ENCODE measurements around the gene AP1M2. TPM values are rescaled to one million over a fixed set of nuclear protein-coding genes. Genes with fewer than 3 reads are reported as not detected.

AP1M2 gene
- polyA plus RNA-seq, result 1 to 10 TPM in 1 of 3 donors, not detected in 2; 1.8 TPM

DNA sequence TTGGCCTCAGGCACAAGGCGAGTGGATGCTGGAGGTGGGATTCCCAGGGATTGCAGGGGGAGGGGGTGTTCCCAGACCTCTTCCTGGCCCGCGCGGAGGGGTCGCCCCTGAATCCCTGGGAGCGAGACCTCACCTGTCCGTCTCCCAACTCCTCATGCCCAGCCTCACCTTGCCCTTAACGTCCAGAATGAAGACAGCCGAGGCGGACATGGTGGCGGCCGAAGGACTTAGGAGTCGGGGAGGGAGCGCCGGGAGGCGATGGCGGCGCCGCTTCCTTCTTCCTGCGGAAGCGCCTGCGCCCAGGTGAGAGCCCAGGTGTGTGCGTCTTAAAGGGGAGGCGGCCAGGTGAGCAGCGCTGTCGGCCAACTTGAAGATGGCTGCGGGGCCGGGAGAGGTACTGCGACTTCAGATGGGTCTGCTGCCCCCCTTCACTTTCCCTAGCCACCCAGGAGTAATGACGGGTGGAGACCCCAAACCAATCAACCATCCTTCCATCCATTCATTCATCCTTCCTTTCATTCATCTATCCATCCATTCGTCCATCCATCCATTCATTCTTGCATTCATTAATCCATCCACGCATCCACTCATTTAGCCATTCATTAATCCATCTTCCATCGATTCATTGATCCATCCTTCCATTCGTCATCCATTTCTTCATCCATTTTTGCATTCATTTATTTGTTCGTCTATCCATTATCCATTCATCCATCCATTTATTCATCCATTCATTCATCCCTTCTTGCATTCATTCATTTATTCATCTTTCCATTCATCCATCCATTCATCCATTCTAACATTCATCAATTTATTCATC lies at the start of gene AP1M2:
Gene AP1M2 (minus strand): TSS at position 291 of the 817 bp plus-strand sequence. CDS start 81 bp downstream, at position 210.
- H3K4me3 Mint-ChIP-seq, result peak within 1 kb of the TSS in 1 of 5 donors; percentile 1
- H3K4me1 Mint-ChIP-seq, result peaks cover 17 to 32% of the 10 kb centered on the region in 2 donors
- H3K27me3 Mint-ChIP-seq (ENCODE audit: low read depth in 3 of 3), result peaks cover 0 to 5% (median 3%) of the 10 kb centered on the region in 3 donors
- no peak for DNase-seq
- H3K9me3 Mint-ChIP-seq, result no peaks in the 10 kb centered on the region
- peak within 1 kb of the TSS in 1 of 6 donors; percentile 22 for H3K27ac Mint-ChIP-seq
- peaks cover 0 to 6% (median 0%) of the 10 kb centered on the region in 3 donors for H3K36me3 Mint-ChIP-seq

DNA sequence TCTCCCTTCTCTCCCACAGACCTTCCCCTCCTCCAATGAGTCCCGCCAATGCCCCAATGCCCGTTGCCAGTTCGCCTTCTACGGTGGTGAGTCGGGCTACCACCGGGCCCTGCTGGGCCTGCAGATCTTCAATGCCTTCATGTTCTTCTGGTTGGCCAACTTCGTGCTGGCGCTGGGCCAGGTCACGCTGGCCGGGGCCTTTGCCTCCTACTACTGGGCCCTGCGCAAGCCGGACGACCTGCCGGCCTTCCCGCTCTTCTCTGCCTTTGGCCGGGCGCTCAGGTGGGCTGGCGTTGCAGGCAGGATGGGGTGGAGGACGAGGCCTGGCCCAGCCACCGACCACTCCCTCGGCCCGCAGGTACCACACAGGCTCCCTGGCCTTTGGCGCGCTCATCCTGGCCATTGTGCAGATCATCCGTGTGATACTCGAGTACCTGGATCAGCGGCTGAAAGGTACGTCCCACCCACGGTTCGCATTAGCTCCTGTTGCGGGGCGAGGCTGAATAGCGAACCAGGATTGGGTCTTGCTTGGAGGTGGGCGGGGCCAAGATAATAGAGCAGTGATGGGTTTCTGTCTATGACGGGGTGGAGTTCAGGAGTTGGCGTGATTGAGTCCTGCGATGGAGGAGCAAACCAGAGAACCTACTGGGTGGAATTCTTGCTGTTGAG lies 49.3 kb upstream of the AP1M2 start:
- DNase-seq, result no peak
- Mint-ChIP-seq H3K4me1 (peaks cover 10 to 15% of the 10 kb centered on the region in 2 donors), H3K27me3 (ENCODE audit: low read depth in 3 of 3) (peaks cover 1 to 6% (median 2%) of the 10 kb centered on the region in 3 donors), H3K27ac (peak overlapping the region in 4 of 6 donors; percentile 51 to 81 (median 68)), H3K9me3 (no peaks in the 10 kb centered on the region), H3K36me3 (peaks cover 25 to 55% (median 27%) of the 10 kb centered on the region in 3 donors), H3K4me3 (no peak overlapping the region)

GRCh38 chr19:10634963-10635362 lies 47.9 kb upstream of the AP1M2 start:
- Mint-ChIP-seq H3K27ac (peak overlapping the region in 3 of 6 donors; percentile 5 to 30 (median 7)), H3K9me3 (no peaks in the 10 kb centered on the region), H3K36me3 (peaks cover 27 to 51% (median 29%) of the 10 kb centered on the region in 3 donors), H3K4me3 (no peak overlapping the region), H3K27me3 (ENCODE audit: low read depth in 3 of 3) (peaks cover 1 to 6% (median 2%) of the 10 kb centered on the region in 3 donors), H3K4me1 (peaks cover 10 to 15% of the 10 kb centered on the region in 2 donors)
- DNase-seq, result no peak

DNA sequence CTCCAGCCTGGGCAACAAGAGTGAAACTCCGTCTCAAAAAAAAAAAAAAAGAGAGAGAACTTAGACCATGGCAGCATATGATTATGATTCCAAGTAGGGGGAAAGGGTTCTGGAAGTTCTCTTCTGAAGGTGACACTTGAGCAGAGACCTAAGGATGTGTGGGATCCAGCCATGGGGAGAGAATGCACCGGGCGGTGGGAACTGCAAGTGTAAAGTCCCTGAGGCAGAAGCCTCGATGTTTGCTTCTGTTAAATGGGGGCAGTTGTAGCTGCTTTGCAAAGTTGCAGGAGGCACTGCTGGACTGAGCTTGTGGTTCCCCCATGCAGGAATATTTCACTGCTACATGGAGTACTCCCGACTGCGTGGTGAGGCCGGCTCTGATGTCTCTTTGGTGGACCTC lies 47.3 kb upstream of the AP1M2 start:
- no peak overlapping the region for H3K27ac Mint-ChIP-seq
- peaks cover 27 to 51% (median 29%) of the 10 kb centered on the region in 3 donors for H3K36me3 Mint-ChIP-seq
- H3K4me1 Mint-ChIP-seq, result peaks cover 10 to 15% of the 10 kb centered on the region in 2 donors
- H3K4me3 Mint-ChIP-seq, result no peak overlapping the region
- H3K9me3 Mint-ChIP-seq, result no peaks in the 10 kb centered on the region
- DNase-seq, result no peak
- H3K27me3 Mint-ChIP-seq (ENCODE audit: low read depth in 3 of 3), result peaks cover 1 to 6% (median 2%) of the 10 kb centered on the region in 3 donors

DNA sequence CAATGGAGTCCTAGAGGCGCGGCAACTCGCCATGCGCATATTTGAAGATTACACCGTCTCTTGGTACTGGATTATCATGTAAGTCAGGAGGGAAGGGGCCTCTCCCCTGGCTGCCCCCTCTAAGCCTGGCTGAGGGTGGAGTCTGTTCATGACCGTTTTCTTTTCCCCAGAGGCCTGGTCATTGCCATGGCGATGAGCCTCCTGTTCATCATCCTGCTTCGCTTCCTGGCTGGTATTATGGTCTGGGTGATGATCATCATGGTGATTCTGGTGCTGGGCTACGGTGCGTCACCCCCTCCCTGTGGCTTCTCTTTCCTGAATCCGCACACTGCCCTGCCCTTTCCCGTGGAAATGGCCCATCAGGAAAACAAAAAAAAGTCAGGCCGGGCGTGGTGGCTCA lies 44.8 kb upstream of the AP1M2 start:
- H3K36me3 Mint-ChIP-seq, result peaks cover 19 to 44% (median 20%) of the 10 kb centered on the region in 3 donors
- H3K27ac Mint-ChIP-seq, result peak overlapping the region in 1 of 6 donors; percentile 18

GRCh38 chr19:10625762-10626138 lies 38.6 kb upstream of the AP1M2 start:
- Mint-ChIP-seq H3K9me3 (no peaks in the 10 kb centered on the region), H3K4me3 (peak overlapping the region in 3 of 5 donors; percentile 9 to 49 (median 21)), H3K27ac (peak overlapping the region in 5 of 6 donors; percentile 49 to 83 (median 73)), H3K27me3 (ENCODE audit: low read depth in 3 of 3) (peaks cover 0 to 2% (median 1%) of the 10 kb centered on the region in 3 donors), H3K4me1 (peaks cover 39 to 42% of the 10 kb centered on the region in 2 donors), H3K36me3 (peaks cover 0 to 6% (median 6%) of the 10 kb centered on the region in 3 donors)
- no peak for DNase-seq

More for the DNA sequence above, 44.8 kb upstream of the AP1M2 start:
- Mint-ChIP-seq H3K4me3 (no peak overlapping the region), H3K4me1 (peaks cover 6 to 10% of the 10 kb centered on the region in 2 donors), H3K9me3 (no peaks in the 10 kb centered on the region), H3K27me3 (ENCODE audit: low read depth in 3 of 3) (peaks cover 1 to 3% (median 2%) of the 10 kb centered on the region in 3 donors)
- no peak for DNase-seq

DNA sequence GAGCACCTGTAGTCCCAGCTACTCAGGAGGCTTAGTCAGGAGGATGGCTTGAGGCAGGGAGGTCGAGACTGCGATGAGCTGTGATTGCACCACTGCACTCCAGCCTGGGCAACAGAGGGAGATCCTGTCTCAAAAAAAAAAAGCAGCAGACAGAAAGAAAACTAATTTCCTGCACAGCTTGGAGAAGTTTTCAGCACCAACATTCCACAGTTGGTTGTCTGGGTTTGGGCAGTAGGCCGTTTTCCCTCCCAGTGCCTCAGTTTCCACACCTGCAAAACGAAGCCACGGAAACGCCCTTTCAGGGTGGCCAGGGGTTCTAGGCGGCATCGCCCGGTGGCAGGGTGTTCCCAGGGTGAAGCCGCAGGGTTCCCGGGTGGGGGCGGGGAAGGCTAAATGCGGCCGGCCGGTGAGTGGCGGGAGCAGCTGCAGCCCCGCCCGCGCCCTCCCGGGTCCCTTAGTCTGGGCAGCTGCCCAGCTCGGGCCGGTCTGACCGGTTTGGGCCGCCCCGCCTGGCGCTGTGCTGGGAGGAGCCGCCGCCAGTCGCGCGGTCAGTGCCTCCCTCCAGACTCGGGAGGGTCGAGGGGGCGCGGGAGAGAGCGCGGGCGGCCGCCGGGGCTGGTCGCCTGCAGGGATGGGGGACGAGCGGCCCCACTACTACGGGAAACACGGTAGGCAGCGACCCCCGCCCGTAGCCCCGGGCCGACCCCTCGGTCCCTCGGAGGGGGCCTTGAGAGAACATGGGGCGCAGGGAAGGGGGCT lies 38.1 kb upstream of the AP1M2 start, which contains the start of gene SLC44A2:
Gene SLC44A2 (plus strand): TSS at position 551 of the 759 bp plus-strand sequence. CDS start 81 bp downstream, at position 632.
- Mint-ChIP-seq H3K36me3 (peaks cover 0 to 10% (median 6%) of the 10 kb centered on the region in 3 donors), H3K9me3 (no peaks in the 10 kb centered on the region), H3K4me1 (peaks cover 45% of the 10 kb centered on the region in 2 donors), H3K4me3 (peak within 1 kb of the TSS; percentile 66 to 80 (median 74)), H3K27me3 (ENCODE audit: low read depth in 3 of 3) (peaks cover 0 to 2% (median 1%) of the 10 kb centered on the region in 3 donors), H3K27ac (peak within 1 kb of the TSS; percentile 78 to 92 (median 88))
- DNase-seq, result no peak

DNA sequence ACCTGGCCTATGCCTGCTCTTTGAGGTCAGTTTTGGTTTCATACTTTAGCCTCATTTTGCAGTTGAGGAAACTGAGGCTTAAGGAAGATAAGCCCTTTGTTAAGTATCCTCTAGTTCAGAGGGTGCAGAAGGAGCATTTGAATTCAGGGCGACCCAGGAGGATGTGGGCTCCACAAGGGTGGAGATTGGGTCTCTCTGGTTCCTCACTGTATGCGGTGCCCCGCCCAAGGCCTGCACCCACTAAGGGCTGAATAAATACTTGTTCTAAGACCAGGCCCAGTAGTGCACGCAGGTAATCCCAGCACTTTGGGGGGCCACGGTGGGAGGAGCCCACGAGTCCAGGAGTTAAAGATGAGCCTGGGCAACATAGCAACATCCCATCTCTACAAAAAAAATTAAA lies 37.5 kb upstream of the AP1M2 start:
- H3K4me3 Mint-ChIP-seq, result peak overlapping the region; percentile 66 to 80 (median 74)
- peaks cover 45 to 46% of the 10 kb centered on the region in 2 donors for H3K4me1 Mint-ChIP-seq
- peaks cover 1 to 2% (median 2%) of the 10 kb centered on the region in 3 donors for H3K27me3 Mint-ChIP-seq (ENCODE audit: low read depth in 3 of 3)
- no peaks in the 10 kb centered on the region for H3K9me3 Mint-ChIP-seq
- peaks cover 0 to 10% (median 6%) of the 10 kb centered on the region in 3 donors for H3K36me3 Mint-ChIP-seq
- peak in 2 of 3 donors; percentile 28 to 32 for DNase-seq
- H3K27ac Mint-ChIP-seq, result peak overlapping the region; percentile 78 to 92 (median 88)

DNA sequence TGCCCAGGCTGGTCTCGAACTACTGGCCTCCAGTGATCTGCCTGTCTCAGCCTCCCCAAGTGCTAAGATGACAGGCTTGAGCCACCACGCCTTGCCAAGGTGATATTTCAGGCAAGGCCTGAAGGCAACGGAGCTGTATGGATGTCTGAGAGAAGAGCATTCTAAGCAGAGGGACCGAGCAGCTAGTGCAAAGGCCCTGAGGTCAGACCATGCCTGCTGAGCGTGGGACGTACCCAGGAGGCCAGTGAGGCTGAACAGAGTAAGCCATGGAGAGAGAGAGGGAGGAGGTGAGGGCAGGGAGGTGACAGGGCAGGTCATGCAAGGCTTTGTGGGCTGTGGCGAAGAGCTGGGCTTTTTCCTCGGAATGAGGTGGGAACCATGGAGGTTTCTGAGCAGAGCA lies 34.9 kb upstream of the AP1M2 start:
- Mint-ChIP-seq H3K4me1 (peaks cover 47 to 53% of the 10 kb centered on the region in 2 donors), H3K27ac (peak overlapping the region; percentile 78 to 85 (median 83)), H3K36me3 (peaks cover 0 to 4% (median 0%) of the 10 kb centered on the region in 3 donors), H3K4me3 (peak overlapping the region in 4 of 5 donors; percentile 4 to 46 (median 14)), H3K9me3 (no peaks in the 10 kb centered on the region), H3K27me3 (ENCODE audit: low read depth in 3 of 3) (peaks cover 1 to 2% (median 2%) of the 10 kb centered on the region in 3 donors)
- DNase-seq, result no peak

- Mint-ChIP-seq H3K4me3 (peak overlapping the region in 1 of 5 donors; percentile 27), H3K27me3 (ENCODE audit: low read depth in 3 of 3) (peaks cover 1 to 2% (median 2%) of the 10 kb centered on the region in 3 donors), H3K27ac (peak overlapping the region; percentile 43 to 82 (median 76)), H3K36me3 (peaks cover 0 to 4% (median 0%) of the 10 kb centered on the region in 3 donors), H3K4me1 (peaks cover 59% of the 10 kb centered on the region in 2 donors), H3K9me3 (no peaks in the 10 kb centered on the region)
- no peak for DNase-seq
Observed at GRCh38 chr19:10620786-10621185, 33.7 kb upstream of the AP1M2 start.

GRCh38 chr19:10618846-10619245 lies 31.7 kb upstream of the AP1M2 start:
- H3K4me3 Mint-ChIP-seq, result no peak overlapping the region
- no peaks in the 10 kb centered on the region for H3K9me3 Mint-ChIP-seq
- H3K36me3 Mint-ChIP-seq, result peaks cover 0 to 4% (median 0%) of the 10 kb centered on the region in 3 donors
- peaks cover 63 to 65% of the 10 kb centered on the region in 2 donors for H3K4me1 Mint-ChIP-seq
- H3K27ac Mint-ChIP-seq, result peak overlapping the region in 2 of 6 donors; percentile 24 to 46
- H3K27me3 Mint-ChIP-seq (ENCODE audit: low read depth in 3 of 3), result peaks cover 0 to 2% (median 2%) of the 10 kb centered on the region in 3 donors
- no peak for DNase-seq

- Mint-ChIP-seq H3K27ac (peak overlapping the region; percentile 61 to 94 (median 82)), H3K4me3 (peak overlapping the region; percentile 36 to 65 (median 38)), H3K36me3 (peaks cover 0 to 4% (median 0%) of the 10 kb centered on the region in 3 donors), H3K9me3 (no peaks in the 10 kb centered on the region), H3K27me3 (ENCODE audit: low read depth in 3 of 3) (peaks cover 1 to 2% (median 2%) of the 10 kb centered on the region in 3 donors), H3K4me1 (peaks cover 66 to 71% of the 10 kb centered on the region in 2 donors)
- DNase-seq, result no peak
Observed at GRCh38 chr19:10617409-10618121, 30.5 kb upstream of the AP1M2 start.
